Upper lobe of left lung (tissue), 6 donors: ENCODE measurements around the gene TRIM25. TPM values are rescaled to one million over a fixed set of nuclear protein-coding genes. Genes with fewer than 3 reads are reported as not detected.

Source experiments
- ATAC-seq, 2 donors: fragments of 200-7000 bp; cut with Tn5 transposase; one replicate each; pipeline ENCODE4 v1.9.1; 2022; ENCODE audit warnings: mild to moderate bottlenecking in 2 of 2, moderate library complexity in 2 of 2; ENCODE audit not compliant: low FRiP score in 2 of 2
- DNase-seq, 2 donors: peaks; one replicate each; pipeline ENCODE4 v3.0.0-alpha.2; 2019 to 2020
- H3K27ac ChIP-seq, 4 donors: fragments of 200-600 bp; sonication (generic); one replicate each; pipeline ENCODE4 v1.5.1; 2016 to 2019
- H3K27me3 ChIP-seq, 4 donors: fragments of 200-600 bp; sonication (generic); one replicate each; pipeline ENCODE4 v1.5.1; 2017 to 2019
- H3K36me3 ChIP-seq, 4 donors: fragments of 200-600 bp; sonication (generic); one replicate each; pipeline ENCODE4 v1.5.1; 2016 to 2019
- H3K4me1 ChIP-seq, 4 donors: fragments of 200-600 bp; sonication (generic); one replicate each; pipeline ENCODE4 v1.5.1; 2018 to 2019
- H3K4me3 ChIP-seq, 4 donors: fragments of 200-600 bp; sonication (generic); one replicate each; pipeline ENCODE4 v1.5.1; 2017 to 2019; ENCODE audit warnings: mild to moderate bottlenecking in 2 of 4, moderate library complexity in 1 of 4
- H3K9me3 ChIP-seq, 4 donors: fragments of 200-600 bp; sonication (generic); one replicate each; pipeline ENCODE4 v1.5.1; 2018 to 2019
- CTCF ChIP-seq, 6 experiments: fragments of 450-650 bp in 4 of 6; fragments of 200-600 bp in 2 of 6; sonication (generic) in 2 of 6; IDR thresholded peaks; one replicate each; pipeline ENCODE4 v1.5.1; 2016 to 2019; ENCODE audit warnings: antibody characterized with exemption in 6 of 6
- EP300 ChIP-seq, 4 donors: sonication (generic); formaldehyde crosslinking; IDR thresholded peaks; one replicate each; pipeline ENCODE4 v1.5.1; 2017; ENCODE audit warnings: antibody characterized with exemption in 4 of 4, control low read depth in 2 of 4
- POLR2A ChIP-seq, 4 donors: fragments of 450-650 bp; IDR thresholded peaks; one replicate each; pipeline ENCODE4 v1.5.1; 2016 to 2017; ENCODE audit warnings: antibody characterized with exemption in 4 of 4, mild to moderate bottlenecking in 2 of 4
- POLR2AphosphoS5 ChIP-seq, 2 donors: sonication (generic); formaldehyde crosslinking; IDR thresholded peaks; one replicate each; pipeline ENCODE4 v1.5.1; 2017; ENCODE audit warnings: antibody characterized with exemption in 2 of 2
- WGBS, 2 donors: methylation state at CpG; one replicate each; pipeline ENCODE4 v1.1.5; 2017 to 2018; 5-methylcytosine and 5-hydroxymethylcytosine counted together
- total RNA-seq, 6 donors: library from RNA; depleted of rRNA in 4 of 6; stranded (reverse); fragments of >200 nt in 4 of 6; gene quantifications; one replicate each; pipeline versions ENCODE4 v1.1.0 to v1.2.1, GENCODE V29; 2016 to 2021
- donor health status: DM: no; HTN: no; CAD: no; lungs with moderate emphysema.
- donor health status: DM: no; HTN: yes; CAD: no; lungs with severe emphysema.

TRIM25 gene
- total RNA-seq, 6 donors from 2014 or later = 66.7 to 294 (median 83.0) TPM

GRCh38 chr17:56933151-56933745 is 19.4 kb upstream of the TRIM25 start:
- Histone ChIP-seq H3K4me3 (no peak overlapping the region), H3K9me3 (no peaks in the 10 kb centered on the region), H3K27me3 (no peaks in the 10 kb centered on the region), H3K36me3 (peaks cover 0 to 35% (median 5%) of the 10 kb centered on the region in 4 donors), H3K27ac (no peak overlapping the region), H3K4me1 (no peaks in the 10 kb centered on the region)
- TF ChIP-seq POLR2A (IDR thresholded peaks at IDR 0.05) = no peak
- no peak for TF ChIP-seq EP300 (IDR thresholded peaks at IDR 0.05)
- TF ChIP-seq POLR2AphosphoS5 (IDR thresholded peaks at IDR 0.05) = no peak
- no peak for TF ChIP-seq CTCF (IDR thresholded peaks at IDR 0.05)
- WGBS, 2 donors = 92 to 96% methylated on average over 8 of the region's 8 CpGs
- ATAC-seq (no peak), DNase-seq (no peak)

GRCh38 chr17:56930739-56931337 is 17.0 kb upstream of the TRIM25 start:
- Histone ChIP-seq H3K36me3 (peaks cover 0 to 14% (median 0%) of the 10 kb centered on the region in 4 donors), H3K4me1 (no peaks in the 10 kb centered on the region), H3K9me3 (no peaks in the 10 kb centered on the region)

GRCh38 chr17:56929362-56929969 is 15.6 kb upstream of the TRIM25 start:
- H3K36me3 ChIP-seq = peaks cover 0 to 8% (median 0%) of the 10 kb centered on the region in 4 donors
- H3K4me3 ChIP-seq = no peak overlapping the region
- no peaks in the 10 kb centered on the region for H3K4me1 ChIP-seq
- DNase-seq (no peak), ATAC-seq (no peak)
- no peaks in the 10 kb centered on the region for H3K9me3 ChIP-seq
- no peak for TF ChIP-seq POLR2A (IDR thresholded peaks at IDR 0.05)
- no peak for TF ChIP-seq POLR2AphosphoS5 (IDR thresholded peaks at IDR 0.05)
- TF ChIP-seq CTCF (IDR thresholded peaks at IDR 0.05) = no peak
- TF ChIP-seq EP300 (IDR thresholded peaks at IDR 0.05) = no peak
- H3K27ac ChIP-seq = no peak overlapping the region
- H3K27me3 ChIP-seq = no peaks in the 10 kb centered on the region

More at GRCh38 chr17:56930739-56931337, 17.0 kb upstream of the TRIM25 start:
- DNase-seq (no peak), ATAC-seq (no peak)
- 91 to 92% methylated on average over 2 of the region's 2 CpGs for WGBS, 2 donors
- Histone ChIP-seq H3K27ac (no peak overlapping the region), H3K4me3 (no peak overlapping the region), H3K27me3 (no peaks in the 10 kb centered on the region)
- TF ChIP-seq POLR2A (IDR thresholded peaks at IDR 0.05) (no peak), POLR2AphosphoS5 (IDR thresholded peaks at IDR 0.05) (no peak), CTCF (IDR thresholded peaks at IDR 0.05) (no peak), EP300 (IDR thresholded peaks at IDR 0.05) (no peak)

GRCh38 chr17:56928586-56928985 is 14.7 kb upstream of the TRIM25 start:
- no peaks in the 10 kb centered on the region for H3K27me3 ChIP-seq
- no peaks in the 10 kb centered on the region for H3K36me3 ChIP-seq
- H3K27ac ChIP-seq = no peak overlapping the region
- H3K4me1 ChIP-seq = no peaks in the 10 kb centered on the region
- DNase-seq (no peak), ATAC-seq (no peak)
- no peak overlapping the region for H3K4me3 ChIP-seq
- WGBS, 2 donors = 88 to 92% methylated on average over 2 of the region's 2 CpGs
- TF ChIP-seq EP300 (IDR thresholded peaks at IDR 0.05) = no peak
- no peaks in the 10 kb centered on the region for H3K9me3 ChIP-seq

GRCh38 chr17:56926704-56927103 is 12.9 kb upstream of the TRIM25 start:
- WGBS, 2 donors = 43 to 57% methylated on average over 2 of the region's 2 CpGs
- Histone ChIP-seq H3K4me3 (no peak overlapping the region), H3K27me3 (no peaks in the 10 kb centered on the region), H3K9me3 (no peaks in the 10 kb centered on the region), H3K36me3 (no peaks in the 10 kb centered on the region), H3K4me1 (no peaks in the 10 kb centered on the region), H3K27ac (no peak overlapping the region)
- ATAC-seq = no peak
- no peak for DNase-seq
- no peak for TF ChIP-seq CTCF (IDR thresholded peaks at IDR 0.05)
